NCI-H2029 (cell line): ENCODE measurements around the gene CYB561D2.
"Not testable (repeated sequence)": the region's sequence is repeated elsewhere in the genome, so short reads cannot be mapped to it uniquely, and the experiment has no call there.

Source experiments
- DNase-seq: peaks from one replicate; lab custom pipeline; 2025; lab: John Stamatoyannopoulos, UW

CYB561D2 gene

GRCh38 chr3:50350527-50351322 is at the start of gene CYB561D2, which contains the start of gene NPRL2:
TSS of gene CYB561D2 (plus strand) at chr3:50350862. CDS start at chr3:50351434, 572 bp downstream.
TSS of gene NPRL2 (minus strand) at chr3:50350775. CDS start at chr3:50350652, 123 bp downstream.
- peak; percentile 71 for DNase-seq

GRCh38 chr3:50302095-50303012 is 48.3 kb upstream of the CYB561D2 start:
- DNase-seq = no peak

- no peak for DNase-seq
Measured at GRCh38 chr3:50303013-50303815, 47.4 kb upstream of the CYB561D2 start, which contains the start of gene HYAL1. TSS of gene HYAL1 (minus strand) at chr3:50303574. CDS start at chr3:50302956, 618 bp downstream.

- no peak for DNase-seq
Measured at GRCh38 chr3:50304601-50305000, 46.1 kb upstream of the CYB561D2 start.

GRCh38 chr3:50312041-50312440 is 38.6 kb upstream of the CYB561D2 start:
- DNase-seq = not testable (repeated sequence)

- no peak for DNase-seq
Measured at GRCh38 chr3:50314342-50314741, 36.3 kb upstream of the CYB561D2 start.

GRCh38 chr3:50314816-50315215 is 35.8 kb upstream of the CYB561D2 start:
- DNase-seq = no peak

GRCh38 chr3:50316657-50317242 is 33.9 kb upstream of the CYB561D2 start:
- DNase-seq = no peak

- no peak for DNase-seq
Measured at GRCh38 chr3:50317300-50317699, 33.4 kb upstream of the CYB561D2 start.

GRCh38 chr3:50318163-50318562 is 32.5 kb upstream of the CYB561D2 start:
- DNase-seq = no peak

GRCh38 chr3:50318615-50319014 is 32.0 kb upstream of the CYB561D2 start:
- DNase-seq = no peak

- no peak for DNase-seq
Measured at GRCh38 chr3:50319181-50319893, 31.3 kb upstream of the CYB561D2 start.

- DNase-seq = no peak
Measured at GRCh38 chr3:50319894-50320625, 30.6 kb upstream of the CYB561D2 start.

- DNase-seq = no peak
Measured at GRCh38 chr3:50320853-50321335, 29.8 kb upstream of the CYB561D2 start.

GRCh38 chr3:50321336-50322114 is 29.1 kb upstream of the CYB561D2 start:
- peak; percentile 58 for DNase-seq

- DNase-seq = no peak
Measured at GRCh38 chr3:50322115-50322385, 28.6 kb upstream of the CYB561D2 start.

- peak; percentile 37 for DNase-seq
Measured at GRCh38 chr3:50322386-50323091, 28.1 kb upstream of the CYB561D2 start, which contains the start of gene HYAL2. TSS of gene HYAL2 (minus strand) at chr3:50322745. CDS start at chr3:50320489, 2,256 bp downstream.

GRCh38 chr3:50323092-50323600 is 27.5 kb upstream of the CYB561D2 start:
- DNase-seq = no peak
